IPS-NIHi7 (cell line): Measurements from ENCODE around the gene CIAPIN1.

Experiments used
- DNase-seq: peaks from one replicate; pipeline ENCODE4 v3.0.0; 2012; ENCODE audit warnings: mixed read lengths; ENCODE audit errors: extremely low spot score

The CIAPIN1 gene

DNA sequence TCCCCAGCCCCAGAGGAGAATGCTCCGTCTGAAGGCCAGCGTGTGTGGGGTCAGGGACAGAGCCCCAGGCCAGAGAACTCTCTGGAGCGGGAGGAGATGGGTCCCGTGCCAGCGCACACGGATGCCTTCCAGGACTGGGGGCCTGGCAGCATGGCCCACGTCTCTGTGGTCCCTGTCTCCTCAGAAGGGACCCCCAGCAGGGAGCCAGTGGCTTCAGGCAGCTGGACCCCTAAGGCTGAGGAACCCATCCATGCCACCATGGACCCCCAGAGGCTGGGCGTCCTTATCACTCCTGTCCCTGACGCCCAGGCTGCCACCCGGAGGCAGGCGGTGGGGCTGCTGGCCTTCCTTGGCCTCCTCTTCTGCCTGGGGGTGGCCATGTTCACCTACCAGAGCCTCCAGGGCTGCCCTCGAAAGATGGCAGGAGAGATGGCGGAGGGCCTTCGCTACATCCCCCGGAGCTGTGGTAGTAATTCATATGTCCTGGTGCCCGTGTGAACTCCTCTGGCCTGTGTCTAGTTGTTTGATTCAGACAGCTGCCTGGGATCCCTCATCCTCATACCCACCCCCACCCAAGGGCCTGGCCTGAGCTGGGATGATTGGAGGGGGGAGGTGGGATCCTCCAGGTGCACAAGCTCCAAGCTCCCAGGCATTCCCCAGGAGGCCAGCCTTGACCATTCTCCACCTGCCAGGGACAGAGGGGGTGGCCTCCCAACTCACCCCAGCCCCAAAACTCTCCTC is 64.5 kb downstream of the CIAPIN1 start:
- DNase-seq, result no peak

- DNase-seq, result no peak
Measured at GRCh38 chr16:57381791-57382534, 65.2 kb downstream of the CIAPIN1 start.

GRCh38 chr16:57380671-57381462 is 66.3 kb downstream of the CIAPIN1 start:
- no peak for DNase-seq

- DNase-seq, result no peak
Measured at GRCh38 chr16:57379579-57379978, 67.6 kb downstream of the CIAPIN1 start.
